GM21447 (cell line): ENCODE results near the gene VDAC1.

ENCODE experiments used
- ATAC-seq: cut with Tn5 transposase; IDR thresholded peaks from one replicate; pipeline ENCODE4 v1.9.1; 2021; ENCODE audit not compliant: unreplicated experiment

Gene VDAC1

DNA sequence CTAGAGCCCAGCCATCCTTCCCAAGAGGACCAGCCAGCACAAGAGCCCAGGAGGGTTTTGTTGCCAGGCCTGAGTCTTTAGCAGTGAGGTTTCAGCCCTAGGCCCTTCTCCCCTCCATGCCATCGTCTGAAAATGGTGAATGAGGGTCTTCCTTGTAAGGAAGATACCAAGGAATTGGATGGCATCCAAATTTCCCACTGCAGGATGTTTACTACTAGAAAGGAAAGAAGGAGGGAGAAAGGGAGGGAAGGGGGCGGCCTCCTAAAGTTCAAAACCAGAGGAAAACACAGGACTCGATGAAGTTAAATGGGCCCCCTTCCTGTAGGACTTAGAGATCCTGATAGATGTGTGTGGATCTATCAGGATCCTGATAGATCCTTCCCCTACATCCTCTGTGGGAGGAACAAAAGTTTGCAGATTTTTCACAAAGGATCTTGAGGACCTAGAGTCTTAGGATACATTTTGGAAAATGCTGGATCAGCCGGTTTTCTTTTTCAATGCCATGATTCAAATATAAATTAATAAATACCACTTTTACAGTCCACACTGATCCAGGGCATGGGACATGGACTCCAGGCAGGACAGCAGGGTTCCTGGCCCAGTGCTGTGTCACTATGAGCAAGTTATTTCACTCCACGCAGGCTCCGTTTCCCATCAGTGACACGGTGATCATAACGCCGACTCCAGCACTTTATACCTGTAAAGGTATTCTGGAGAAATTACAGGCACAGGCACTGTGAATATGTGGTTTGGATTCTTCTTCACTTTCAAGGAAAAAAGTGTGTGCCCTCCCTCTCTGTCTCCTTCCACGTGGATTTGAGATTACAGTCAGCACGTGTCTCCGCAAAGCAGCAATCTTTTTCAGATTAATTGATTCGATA lies 77.2 kb downstream of the VDAC1 start:
- ATAC-seq, result no peak

DNA sequence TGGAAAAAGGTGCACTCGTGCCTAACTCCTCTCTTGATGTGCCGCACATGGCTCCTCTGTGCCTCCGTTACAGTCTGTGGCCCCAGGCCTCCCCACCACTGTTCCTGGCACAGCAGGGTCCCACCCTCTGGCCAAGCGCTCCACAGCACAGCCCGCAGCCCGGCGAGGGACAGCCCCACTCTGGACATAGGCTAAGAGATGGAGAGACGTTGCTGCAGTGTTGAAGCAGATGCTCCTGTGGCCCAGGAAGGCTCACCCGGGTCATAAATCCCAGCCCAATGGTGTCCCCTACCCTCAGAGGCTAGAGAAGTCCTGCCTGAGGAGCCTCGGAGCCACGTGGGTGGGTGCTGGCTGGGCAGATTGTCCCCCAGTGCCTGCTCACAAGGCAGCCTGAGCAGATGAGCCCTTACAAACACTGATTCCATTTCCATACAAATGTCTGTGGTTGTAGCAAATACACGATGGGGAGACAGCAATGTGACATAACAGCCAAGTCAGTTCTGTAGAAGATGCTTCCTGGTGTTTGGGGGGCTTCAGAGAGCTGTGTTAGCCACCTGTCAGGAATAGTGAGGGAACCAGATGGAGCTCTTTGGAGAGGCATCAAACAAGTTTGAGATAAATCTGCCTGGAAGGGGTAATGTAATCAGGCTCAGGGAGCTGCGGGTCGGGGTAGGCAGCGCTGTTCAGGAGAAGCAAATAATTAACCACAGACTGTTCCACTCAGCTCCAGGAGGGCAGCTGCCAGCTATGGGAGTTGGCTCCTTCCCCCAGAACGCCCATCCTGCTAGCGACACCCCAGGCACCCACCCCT lies 78.1 kb downstream of the VDAC1 start:
- ATAC-seq, result no peak

DNA sequence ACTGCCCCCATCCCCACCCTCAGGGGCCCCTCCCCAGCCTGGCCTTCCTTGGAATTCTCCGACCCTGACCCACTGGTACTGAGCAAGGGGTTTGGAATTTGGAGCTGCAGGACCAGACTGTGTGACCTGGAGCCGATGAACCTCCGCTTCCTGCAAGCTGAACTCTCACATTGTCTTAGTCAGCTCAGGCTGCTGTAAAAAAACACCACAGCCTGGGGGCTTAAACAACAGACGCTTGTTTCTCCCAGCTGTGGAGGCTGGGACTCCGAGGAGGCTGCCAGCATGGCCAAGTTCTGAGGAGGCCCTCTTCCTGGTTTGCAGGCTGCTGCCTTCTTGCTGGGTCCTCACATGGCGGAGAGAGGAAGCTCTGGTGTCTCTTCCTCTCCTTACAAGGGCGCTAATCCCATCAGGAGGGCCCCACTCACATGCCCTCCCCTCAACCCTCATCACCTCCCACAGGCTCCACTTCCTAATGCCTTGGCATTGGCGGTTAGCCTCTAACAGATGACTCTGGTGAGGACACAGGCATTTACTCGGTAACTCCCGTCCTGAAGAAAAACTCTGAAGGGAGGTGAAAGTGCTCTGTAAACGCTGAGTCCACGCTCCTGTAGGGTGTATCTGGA lies 78.8 kb downstream of the VDAC1 start:
- no peak for ATAC-seq

DNA sequence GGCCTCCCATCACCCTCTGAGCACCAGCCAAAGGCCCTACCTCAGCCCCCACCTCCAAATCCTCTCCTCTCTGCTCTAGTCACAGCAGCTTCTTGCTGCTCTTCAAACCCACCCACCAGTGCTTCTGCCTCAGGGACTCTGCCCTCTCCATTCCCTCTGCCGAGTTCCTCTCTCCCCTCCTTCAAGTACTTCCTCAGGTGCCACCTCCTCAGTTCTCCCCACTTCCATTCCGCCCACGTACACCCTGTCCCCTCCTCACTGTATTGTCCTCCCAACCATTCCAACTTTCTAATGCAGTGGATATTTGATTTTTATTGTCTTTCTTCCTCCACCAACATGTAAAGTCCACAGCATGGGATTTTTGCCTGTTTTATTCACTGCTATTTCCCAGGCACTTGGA lies 79.5 kb downstream of the VDAC1 start:
- no peak for ATAC-seq

DNA sequence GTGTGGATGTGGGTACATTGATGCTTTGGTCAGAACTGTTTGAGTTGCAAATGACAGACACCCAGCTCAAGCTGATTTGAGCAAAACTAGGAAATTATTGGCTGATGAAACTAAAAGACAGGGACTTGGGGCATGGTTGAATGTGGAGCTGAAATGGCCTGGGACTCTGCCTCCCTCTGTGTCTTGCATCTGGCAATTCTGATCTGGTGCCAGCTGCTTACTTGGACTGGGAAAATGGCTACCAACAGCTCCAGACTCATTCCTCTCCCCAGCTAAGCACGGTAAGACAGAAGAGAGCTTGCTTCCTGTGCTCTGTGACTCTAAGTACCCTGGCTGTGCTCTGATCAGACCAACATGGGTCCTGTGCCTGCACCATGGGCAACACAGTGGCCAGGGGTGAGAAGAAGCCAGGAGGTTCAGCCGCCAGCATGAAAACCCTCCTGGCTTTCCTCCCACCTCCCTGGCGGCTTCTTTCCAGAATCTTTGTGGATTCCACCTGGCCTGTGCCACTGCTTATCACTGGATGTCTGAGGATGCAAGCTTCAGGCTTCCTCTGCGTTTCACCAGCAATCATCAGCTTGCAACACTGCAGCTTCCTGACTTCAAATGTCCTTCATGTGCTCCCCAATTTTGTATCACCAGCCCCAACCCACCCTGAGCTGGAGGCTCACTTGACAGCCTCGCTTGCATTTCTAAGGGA lies 80.4 kb downstream of the VDAC1 start:
- ATAC-seq, result no peak

DNA sequence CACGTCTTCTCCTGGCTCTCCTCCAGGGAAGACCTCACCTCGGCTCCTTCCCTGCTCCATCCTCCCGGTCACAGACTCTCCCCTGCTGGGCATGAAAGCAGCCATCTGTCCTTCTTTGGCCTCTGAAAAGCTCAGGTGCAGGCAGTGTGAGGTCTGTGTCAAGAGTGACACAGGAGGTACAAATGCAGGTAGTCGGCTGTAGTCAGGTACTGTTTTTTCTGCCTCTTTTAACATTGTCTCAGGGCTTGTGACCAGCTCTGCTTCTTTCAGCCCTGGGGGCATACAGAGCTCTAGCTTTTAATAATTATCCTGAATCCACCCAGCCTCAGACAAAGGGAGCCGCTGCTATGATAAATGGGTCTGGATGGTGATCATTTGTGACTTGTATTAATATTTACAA lies 82.8 kb downstream of the VDAC1 start:
- no peak for ATAC-seq
